ENCODE results near the gene ALPP. TPM values are rescaled to one million over a fixed set of nuclear protein-coding genes. Genes with fewer than 3 reads are reported as not detected.

ALPP gene
- polyA plus RNA-seq, 1 experiment = not detected

DNA sequence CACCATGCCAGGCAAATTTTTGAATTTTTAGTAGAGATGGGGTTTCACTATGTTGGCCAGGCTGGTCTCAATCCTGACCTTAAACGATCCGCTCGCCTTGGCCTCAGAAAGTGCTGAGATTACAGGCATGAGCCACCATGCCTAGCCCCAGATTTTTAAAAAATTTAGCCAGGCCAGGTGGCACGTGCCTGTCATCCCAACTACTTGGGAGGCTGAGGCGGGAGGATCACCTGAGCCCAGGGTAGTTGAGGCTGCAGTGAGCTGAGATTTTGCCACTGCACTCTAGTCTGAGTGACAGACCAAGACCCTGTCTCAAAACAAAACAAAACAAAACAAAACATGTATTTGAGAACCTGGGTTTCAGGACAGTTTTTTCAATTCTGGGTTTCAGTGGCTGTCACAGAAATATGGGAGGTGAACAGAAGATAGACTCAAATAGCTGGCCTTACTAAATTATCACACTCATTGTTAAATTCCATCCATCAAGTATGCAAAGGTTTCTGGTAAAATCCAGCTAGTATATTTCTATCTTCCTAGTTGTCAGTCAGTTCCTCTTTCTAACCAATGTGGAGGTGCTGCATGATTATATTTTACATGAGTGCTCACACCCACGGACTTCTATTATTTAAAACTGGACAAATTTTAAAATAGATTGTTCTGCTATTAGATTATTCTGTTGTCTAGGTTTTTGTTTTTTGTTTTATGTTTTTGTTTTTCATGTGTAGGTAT, 33.5 kb downstream of the ALPP start:
- Histone ChIP-seq H3K4me3 (ENCODE audit: low read depth, low read length) (no peak overlapping the region), H3K27me3 (ENCODE audit: control insufficient read depth, insufficient read depth, low read length) (peaks cover 21% of the 10 kb centered on the region), H3K27ac (ENCODE audit: low read depth, low read length) (no peak overlapping the region), H3K9me3 (ENCODE audit: control insufficient read depth, insufficient read depth, low read length) (no peaks in the 10 kb centered on the region)
- TF ChIP-seq, protein P1, sequence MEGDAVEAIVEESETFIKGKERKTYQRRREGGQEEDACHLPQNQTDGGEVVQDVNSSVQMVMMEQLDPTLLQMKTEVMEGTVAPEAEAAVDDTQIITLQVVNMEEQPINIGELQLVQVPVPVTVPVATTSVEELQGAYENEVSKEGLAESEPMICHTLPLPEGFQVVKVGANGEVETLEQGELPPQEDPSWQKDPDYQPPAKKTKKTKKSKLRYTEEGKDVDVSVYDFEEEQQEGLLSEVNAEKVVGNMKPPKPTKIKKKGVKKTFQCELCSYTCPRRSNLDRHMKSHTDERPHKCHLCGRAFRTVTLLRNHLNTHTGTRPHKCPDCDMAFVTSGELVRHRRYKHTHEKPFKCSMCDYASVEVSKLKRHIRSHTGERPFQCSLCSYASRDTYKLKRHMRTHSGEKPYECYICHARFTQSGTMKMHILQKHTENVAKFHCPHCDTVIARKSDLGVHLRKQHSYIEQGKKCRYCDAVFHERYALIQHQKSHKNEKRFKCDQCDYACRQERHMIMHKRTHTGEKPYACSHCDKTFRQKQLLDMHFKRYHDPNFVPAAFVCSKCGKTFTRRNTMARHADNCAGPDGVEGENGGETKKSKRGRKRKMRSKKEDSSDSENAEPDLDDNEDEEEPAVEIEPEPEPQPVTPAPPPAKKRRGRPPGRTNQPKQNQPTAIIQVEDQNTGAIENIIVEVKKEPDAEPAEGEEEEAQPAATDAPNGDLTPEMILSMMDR (IDR thresholded peaks at IDR 0.05; ENCODE audit: low read depth, low read length) = no peak
- CTCF ChIA-PET = no interaction called here
- no peak for DNase-seq (ENCODE audit: low read depth, low spot score)
- POLR2A ChIA-PET = no interaction called here

GRCh38 chr2:232412986-232413385, 34.4 kb downstream of the ALPP start:
- CTCF ChIA-PET = interaction anchor here (0.6 kb wide), 1 partner anchor 8 kb away, joined by 6 read pairs; no protein-coding TSS in a partner anchor
- POLR2A ChIA-PET = no interaction called here
- TF ChIP-seq, protein P1 (IDR thresholded peaks at IDR 0.05; ENCODE audit: low read depth, low read length) = no peak

GRCh38 chr2:232415138-232415690, 36.7 kb downstream of the ALPP start:
- no peak overlapping the region for H3K27ac ChIP-seq (ENCODE audit: low read depth, low read length)
- CTCF ChIA-PET = interaction anchor here (0.6 to 1.2 kb wide), 2 partner anchors 13 to 515 kb away, joined by 3 read pairs; no protein-coding TSS in a partner anchor
- no peak for DNase-seq (ENCODE audit: low read depth, low spot score)
- H3K9me3 ChIP-seq (ENCODE audit: control insufficient read depth, insufficient read depth, low read length) = no peaks in the 10 kb centered on the region; the same call in 1 of the 2 replicates
- peaks cover 42% of the 10 kb centered on the region for H3K27me3 ChIP-seq (ENCODE audit: control insufficient read depth, insufficient read depth, low read length)
- no peak overlapping the region for H3K4me3 ChIP-seq (ENCODE audit: low read depth, low read length)
- TF ChIP-seq, protein P1 (IDR thresholded peaks at IDR 0.05; ENCODE audit: low read depth, low read length) = no peak
- POLR2A ChIA-PET = no interaction called here

More at GRCh38 chr2:232412986-232413385, 34.4 kb downstream of the ALPP start:
- Histone ChIP-seq H3K27me3 (ENCODE audit: control insufficient read depth, insufficient read depth, low read length) (peaks cover 24% of the 10 kb centered on the region), H3K4me3 (ENCODE audit: low read depth, low read length) (no peak overlapping the region), H3K27ac (ENCODE audit: low read depth, low read length) (no peak overlapping the region), H3K9me3 (ENCODE audit: control insufficient read depth, insufficient read depth, low read length) (no peaks in the 10 kb centered on the region)
- DNase-seq (ENCODE audit: low read depth, low spot score) = no peak

DNA sequence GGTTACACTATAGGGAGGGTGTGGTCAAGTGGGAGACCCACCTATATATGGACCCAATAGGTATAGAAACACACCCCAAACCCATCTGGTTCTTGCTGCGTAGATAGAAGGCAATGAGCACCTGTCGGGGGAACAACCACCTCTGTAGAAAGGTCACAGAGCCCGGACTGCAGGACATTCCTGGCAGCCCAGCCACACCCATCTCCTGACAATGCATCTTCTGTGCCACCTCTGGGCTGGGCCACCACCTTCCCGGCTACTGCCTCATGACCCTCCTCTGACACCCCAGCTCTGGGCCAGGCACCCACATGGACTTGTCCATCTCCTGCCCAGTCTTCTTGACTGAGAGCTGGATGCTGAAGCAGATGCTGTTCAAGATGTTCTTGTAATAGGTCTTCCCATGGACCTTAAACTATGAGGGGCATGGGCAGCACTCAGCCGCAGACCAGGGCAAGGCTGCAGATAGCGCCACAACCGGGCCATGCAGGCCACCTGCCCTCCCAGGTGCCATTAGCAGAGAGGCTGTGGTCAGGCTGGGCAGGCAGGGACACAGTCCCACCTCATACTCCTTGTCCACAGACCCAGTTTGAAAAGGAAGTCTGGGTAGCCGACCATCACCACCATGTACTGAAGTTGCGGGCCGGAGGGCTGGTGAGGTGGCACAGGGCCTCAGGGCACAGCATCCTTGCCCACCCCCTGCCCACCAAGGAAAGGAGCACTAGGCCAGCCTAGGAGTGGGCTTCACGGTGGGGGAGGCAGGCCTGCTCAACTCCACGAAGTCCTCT, 37.4 kb downstream of the ALPP start:
- CTCF ChIA-PET = interaction anchor here (0.6 to 1.2 kb wide), 2 partner anchors 12 to 515 kb away, joined by 3 read pairs; no protein-coding TSS in a partner anchor
- TF ChIP-seq, protein P1 (IDR thresholded peaks at IDR 0.05; ENCODE audit: low read depth, low read length) = no peak
- no peak overlapping the region for H3K27ac ChIP-seq (ENCODE audit: low read depth, low read length)
- no peak overlapping the region for H3K4me3 ChIP-seq (ENCODE audit: low read depth, low read length)
- H3K9me3 ChIP-seq (ENCODE audit: control insufficient read depth, insufficient read depth, low read length) = peaks cover under 1% of the 10 kb centered on the region; the same call in 1 of the 2 replicates
- no peak for DNase-seq (ENCODE audit: low read depth, low spot score)
- POLR2A ChIA-PET = no interaction called here
- peaks cover 47% of the 10 kb centered on the region for H3K27me3 ChIP-seq (ENCODE audit: control insufficient read depth, insufficient read depth, low read length)
